AML-193 (cell line): ENCODE data around the gene DLG2.
A peak's percentile ranks its signal among the peaks of the same experiment; 100 is the strongest.

ENCODE experiments used
- DNase-seq, 2 experiments: peaks; one replicate each; lab custom pipeline; 2025; lab: John Stamatoyannopoulos, UW

DLG2 gene

GRCh38 chr11:85558411-85558810, 68.7 kb downstream of the DLG2 start:
- DNase-seq, result no peak

- DNase-seq, result no peak
These were observed 75.3 kb downstream of the DLG2 start for GRCh38 chr11:85551881-85552280.

- no peak for DNase-seq
These were observed 85.5 kb downstream of the DLG2 start for GRCh38 chr11:85541683-85542082.

GRCh38 chr11:85540635-85541205, 86.4 kb downstream of the DLG2 start:
- no peak for DNase-seq

- no peak for DNase-seq
These were observed 87.0 kb downstream of the DLG2 start for GRCh38 chr11:85540181-85540580.

GRCh38 chr11:85539740-85540139, 87.4 kb downstream of the DLG2 start:
- no peak for DNase-seq

GRCh38 chr11:85539029-85539689, 88.0 kb downstream of the DLG2 start:
- no peak for DNase-seq

GRCh38 chr11:85536438-85536837, 90.7 kb downstream of the DLG2 start:
- no peak for DNase-seq

- DNase-seq, result no peak
These were observed 92.3 kb downstream of the DLG2 start for GRCh38 chr11:85534806-85535205.

- no peak for DNase-seq
These were observed 95.8 kb downstream of the DLG2 start for GRCh38 chr11:85531191-85531897.

- DNase-seq, result peak in 1 of 2 experiments; percentile 8
These were observed 96.5 kb downstream of the DLG2 start for GRCh38 chr11:85530634-85531033.

- DNase-seq, result no peak
These were observed 100.6 kb downstream of the DLG2 start for GRCh38 chr11:85526564-85526963.

GRCh38 chr11:85525686-85526085, 101.5 kb downstream of the DLG2 start:
- DNase-seq, result no peak

- no peak for DNase-seq
These were observed 109.9 kb downstream of the DLG2 start for GRCh38 chr11:85517272-85517671.

GRCh38 chr11:85495918-85496317, 131.2 kb downstream of the DLG2 start:
- no peak for DNase-seq

- no peak for DNase-seq
These were observed 132.7 kb downstream of the DLG2 start for GRCh38 chr11:85494396-85494795.

- no peak for DNase-seq
These were observed 141.2 kb downstream of the DLG2 start for GRCh38 chr11:85485902-85486301.

- no peak for DNase-seq
These were observed 143.3 kb downstream of the DLG2 start for GRCh38 chr11:85483861-85484260.

GRCh38 chr11:85481862-85482261, 145.3 kb downstream of the DLG2 start:
- no peak for DNase-seq

GRCh38 chr11:85475660-85476517, 151.3 kb downstream of the DLG2 start:
- DNase-seq, result no peak

GRCh38 chr11:85472953-85473352, 154.2 kb downstream of the DLG2 start:
- DNase-seq, result no peak

GRCh38 chr11:85464283-85464682, 162.9 kb downstream of the DLG2 start:
- DNase-seq, result no peak
